Tibial nerve (tissue), 3 donors: Measurements from ENCODE around the gene HSPH1.

Source experiments
- EP300 ChIP-seq, 2 donors: sonication (generic); formaldehyde crosslinking; IDR thresholded peaks; one replicate each; pipeline ENCODE4 v1.6.1; 2017; ENCODE audit warnings: antibody characterized with exemption in 2 of 2, mild to moderate bottlenecking in 1 of 2
- POLR2A ChIP-seq, 2 donors: fragments of 450-650 bp; IDR thresholded peaks; one replicate each; pipeline ENCODE4 v1.6.1; 2017; ENCODE audit warnings: antibody characterized with exemption in 2 of 2, mild to moderate bottlenecking in 2 of 2, moderate library complexity in 2 of 2

- TF ChIP-seq POLR2A (IDR thresholded peaks at IDR 0.05) (no peak), EP300 (IDR thresholded peaks at IDR 0.05) (no peak)
Measured at GRCh38 chr13:31096654-31097302, 64.9 kb downstream of the HSPH1 start.
